ENCODE results near the gene SLC16A1. TPM values are rescaled to one million over a fixed set of nuclear protein-coding genes. Genes with fewer than 3 reads are reported as not detected.

The SLC16A1 gene
- polyA plus RNA-seq, 3 donors: 2.4 to 13.1 (median 10.3) TPM

DNA sequence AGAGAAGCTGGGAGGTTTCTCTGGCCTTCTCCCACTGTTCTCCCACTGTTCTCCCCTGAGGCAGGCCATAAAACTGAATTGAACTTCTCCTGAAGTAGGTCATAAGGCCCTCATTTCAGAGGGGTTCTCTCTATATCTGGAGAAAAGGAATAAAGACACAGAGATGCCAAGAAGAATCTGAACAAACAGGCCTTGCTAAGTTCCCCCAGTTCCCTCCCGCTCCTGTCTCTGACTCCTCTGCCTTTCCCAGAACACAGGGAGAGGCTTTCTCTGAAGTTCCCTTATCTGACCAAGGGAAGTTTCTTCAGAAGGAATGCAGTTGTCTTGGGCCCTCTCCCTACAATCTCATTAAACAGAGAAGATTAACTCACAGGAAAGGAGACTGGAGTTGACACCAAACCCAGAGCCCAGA, 83.4 kb downstream of the SLC16A1 start:
- no peak overlapping the region for H3K9ac ChIP-seq (ENCODE audit: insufficient read depth, low read length, poor library complexity, severe bottlenecking)
- no peak for DNase-seq
- no peak overlapping the region for H3K4me3 Mint-ChIP-seq
- no peaks in the 10 kb centered on the region for H3K27me3 ChIP-seq (ENCODE audit: control insufficient read depth in 2 of 2, insufficient read depth in 2 of 2, low read length in 2 of 2)
- no peaks in the 10 kb centered on the region for H3K9me3 ChIP-seq (replicated peaks in 1 of 2; ENCODE audit: control insufficient read depth in 1 of 2, insufficient read depth in 1 of 2, low read length in 2 of 2)
- WGBS (ENCODE audit: insufficient coverage): 100% methylated on average over 1 of the region's 1 CpG
- H2AFZ ChIP-seq (ENCODE audit: insufficient read depth, low read depth, low read length, poor library complexity, severe bottlenecking): no peak overlapping the region
- H3K27ac ChIP-seq (ENCODE audit: low read depth in 1 of 2, low read length in 2 of 2): no peak overlapping the region
- intact Hi-C loops (cut with micrococcal nuclease): no loop called here
- H3K4me1 Mint-ChIP-seq: peaks cover 12% of the 10 kb centered on the region
- H3K36me3 ChIP-seq (replicated peaks in 1 of 2; ENCODE audit: control insufficient read depth in 1 of 2, insufficient read depth in 2 of 2, low read length in 2 of 2): no peaks in the 10 kb centered on the region
- H3K9me3 Mint-ChIP-seq: no peaks in the 10 kb centered on the region
- no peaks in the 10 kb centered on the region for H3K36me3 Mint-ChIP-seq
- H3K4me3 ChIP-seq (replicated peaks in 1 of 3; ENCODE audit: low read depth in 2 of 3, low read length in 3 of 3): no peak overlapping the region
- no peak overlapping the region for H3K4me2 ChIP-seq (replicated peaks; ENCODE audit: extremely low read depth, low read length, poor library complexity, severe bottlenecking)
- no peaks in the 10 kb centered on the region for H3K79me2 ChIP-seq (ENCODE audit: insufficient read depth, low read length)
- H3K27me3 Mint-ChIP-seq (ENCODE audit: low read depth in 3 of 3): peaks cover 5 to 18% (median 6%) of the 10 kb centered on the region in 3 donors
- H3K4me1 ChIP-seq (ENCODE audit: control insufficient read depth in 1 of 2, insufficient read depth in 2 of 2, low read length in 2 of 2): peaks cover 0 to 8% of the 10 kb centered on the region in 2 donors
- H4K20me1 ChIP-seq (ENCODE audit: insufficient read depth, low read length): no peaks in the 10 kb centered on the region
- TF ChIP-seq CTCF (IDR thresholded peaks at IDR 0.05): no peak
- no peak overlapping the region for H3K27ac Mint-ChIP-seq

- Mint-ChIP-seq H3K36me3 (no peaks in the 10 kb centered on the region), H3K4me1 (peaks cover 12% of the 10 kb centered on the region), H3K27me3 (ENCODE audit: low read depth in 3 of 3) (peaks cover 3 to 12% (median 6%) of the 10 kb centered on the region in 3 donors), H3K4me3 (no peak overlapping the region), H3K27ac (peak overlapping the region in 1 of 7 donors; percentile 41), H3K9me3 (no peaks in the 10 kb centered on the region)
- H4K20me1 ChIP-seq (ENCODE audit: insufficient read depth, low read length): no peaks in the 10 kb centered on the region
- H3K36me3 ChIP-seq (replicated peaks in 1 of 2; ENCODE audit: control insufficient read depth in 1 of 2, insufficient read depth in 2 of 2, low read length in 2 of 2): no peaks in the 10 kb centered on the region
- H3K4me3 ChIP-seq (replicated peaks in 1 of 3; ENCODE audit: low read depth in 2 of 3, low read length in 3 of 3): no peak overlapping the region
- H3K4me1 ChIP-seq (ENCODE audit: control insufficient read depth in 1 of 2, insufficient read depth in 2 of 2, low read length in 2 of 2): peaks cover 0 to 8% of the 10 kb centered on the region in 2 donors
- no peaks in the 10 kb centered on the region for H3K9me3 ChIP-seq (replicated peaks in 1 of 2; ENCODE audit: control insufficient read depth in 1 of 2, insufficient read depth in 1 of 2, low read length in 2 of 2)
- 100% methylated on average over 2 of the region's 5 CpGs for WGBS (ENCODE audit: insufficient coverage)
- H3K79me2 ChIP-seq (ENCODE audit: insufficient read depth, low read length): no peaks in the 10 kb centered on the region
- TF ChIP-seq CTCF (IDR thresholded peaks at IDR 0.05): no peak
- no peaks in the 10 kb centered on the region for H3K27me3 ChIP-seq (ENCODE audit: control insufficient read depth in 2 of 2, insufficient read depth in 2 of 2, low read length in 2 of 2)
- intact Hi-C loops (cut with micrococcal nuclease): no loop called here
- H3K27ac ChIP-seq (ENCODE audit: low read depth in 1 of 2, low read length in 2 of 2): no peak overlapping the region
- no peak overlapping the region for H2AFZ ChIP-seq (ENCODE audit: insufficient read depth, low read depth, low read length, poor library complexity, severe bottlenecking)
- no peak overlapping the region for H3K4me2 ChIP-seq (replicated peaks; ENCODE audit: extremely low read depth, low read length, poor library complexity, severe bottlenecking)
- no peak overlapping the region for H3K9ac ChIP-seq (ENCODE audit: insufficient read depth, low read length, poor library complexity, severe bottlenecking)
- no peak for DNase-seq
Observed at GRCh38 chr1:112870887-112871646, 84.9 kb downstream of the SLC16A1 start.
